Activated naive CD8-positive, alpha-beta T cell treated with anti-CD3 and anti-CD28 coated beads, Interleukin-2, amount 10 ng/mL, durations not matched to agents 7 days and 5 days (primary cell): ENCODE results near the gene MRPL19. TPM values are rescaled to one million over a fixed set of nuclear protein-coding genes. Genes with fewer than 3 reads are reported as not detected.
"Not testable (repeated sequence)": the region's sequence is repeated elsewhere in the genome, so short reads cannot be mapped to it uniquely, and the experiment has no call there.

Source experiments
- ATAC-seq: fragments of 150-1000 bp; cut with Tn5 transposase; one replicate; pipeline ENCODE4 v1.10.0; 2021; ENCODE audit warnings: low read depth, moderate library complexity
- POLR2A ChIA-PET: fragments of 350-600 bp; sonication (Branson Sonifier 250); formaldehyde crosslinking; loops from one replicate; lab custom pipeline; 2021; ENCODE audit warnings: antibody characterized with exemption; lab: Charles Lee
- DNase-seq: peaks from one replicate; pipeline ENCODE4 v3.0.0; 2021
- H3K27ac Mint-ChIP-seq: one replicate; pipeline ENCODE4 v1.8.0; 2022; ENCODE audit warnings: mild to moderate bottlenecking, mixed read lengths
- H3K27me3 Mint-ChIP-seq: one replicate; pipeline ENCODE4 v1.8.0; 2022; ENCODE audit warnings: mild to moderate bottlenecking, moderate library complexity, mixed read lengths
- H3K36me3 Mint-ChIP-seq: one replicate; pipeline ENCODE4 v1.8.0; 2021; ENCODE audit warnings: mild to moderate bottlenecking, mixed read lengths
- H3K4me1 Mint-ChIP-seq: one replicate; pipeline ENCODE4 v1.8.0; 2021; ENCODE audit warnings: mixed read lengths
- H3K4me3 Mint-ChIP-seq: one replicate; pipeline ENCODE4 v1.8.0; 2022; ENCODE audit warnings: mild to moderate bottlenecking, moderate library complexity, mixed read lengths
- H3K9me3 Mint-ChIP-seq: one replicate; pipeline ENCODE4 v1.8.0; 2021; ENCODE audit warnings: mixed read lengths
- total RNA-seq, 2 experiments: library from RNA; stranded (reverse); gene quantifications; one replicate each; pipeline ENCODE4 v1.2.3, GENCODE V29; 2021

The MRPL19 gene
- total RNA-seq, 2 experiments from 2014 or later: 34.0 to 37.1 TPM

- ATAC-seq (no peak), DNase-seq (no peak)
- H3K9me3 Mint-ChIP-seq: no peaks in the 10 kb centered on the region
- POLR2A ChIA-PET: no interaction called here
- H3K4me3 Mint-ChIP-seq: no peak overlapping the region
- peaks cover 15% of the 10 kb centered on the region for H3K4me1 Mint-ChIP-seq
- H3K27ac Mint-ChIP-seq: no peak overlapping the region
- peaks cover 31% of the 10 kb centered on the region for H3K36me3 Mint-ChIP-seq
- H3K27me3 Mint-ChIP-seq: no peaks in the 10 kb centered on the region
These were observed 57.2 kb downstream of the MRPL19 start for GRCh38 chr2:75703589-75704287.

GRCh38 chr2:75705921-75706320, 59.3 kb downstream of the MRPL19 start:
- no peaks in the 10 kb centered on the region for H3K9me3 Mint-ChIP-seq
- peaks cover 22% of the 10 kb centered on the region for H3K4me1 Mint-ChIP-seq
- POLR2A ChIA-PET: no interaction called here
- no peak overlapping the region for H3K27ac Mint-ChIP-seq
- H3K4me3 Mint-ChIP-seq: no peak overlapping the region
- peaks cover 25% of the 10 kb centered on the region for H3K36me3 Mint-ChIP-seq
- DNase-seq (no peak), ATAC-seq (no peak)
- no peaks in the 10 kb centered on the region for H3K27me3 Mint-ChIP-seq

GRCh38 chr2:75707901-75708300, 61.3 kb downstream of the MRPL19 start:
- H3K4me3 Mint-ChIP-seq: no peak overlapping the region
- H3K4me1 Mint-ChIP-seq: peaks cover 26% of the 10 kb centered on the region
- no peak for DNase-seq
- no peaks in the 10 kb centered on the region for H3K27me3 Mint-ChIP-seq
- H3K36me3 Mint-ChIP-seq: peaks cover 17% of the 10 kb centered on the region
- no peak overlapping the region for H3K27ac Mint-ChIP-seq
- no peak for ATAC-seq
- POLR2A ChIA-PET: no interaction called here
- no peaks in the 10 kb centered on the region for H3K9me3 Mint-ChIP-seq

- Mint-ChIP-seq H3K27me3 (peaks cover 4% of the 10 kb centered on the region), H3K27ac (peak overlapping the region; percentile 35), H3K36me3 (peaks cover 14% of the 10 kb centered on the region), H3K4me3 (peak overlapping the region; percentile 75), H3K4me1 (peaks cover 26% of the 10 kb centered on the region), H3K9me3 (no peaks in the 10 kb centered on the region)
- POLR2A ChIA-PET: interaction anchor here (3.7 kb wide), 1 partner anchor 62 kb away, joined by 26 read pairs; the partner anchor contains the start of gene MRPL19
- DNase-seq: no peak
- no peak for ATAC-seq
These were observed 62.7 kb downstream of the MRPL19 start for GRCh38 chr2:75709297-75709696.

- no peak for ATAC-seq
These were observed 63.6 kb downstream of the MRPL19 start for GRCh38 chr2:75710220-75710576.

GRCh38 chr2:75710577-75711253, 64.1 kb downstream of the MRPL19 start, which contains the start of gene GCFC2:
GCFC2 (minus strand) TSS chr2:75710915; CDS start chr2:75710855, 60 bp downstream.
- DNase-seq (peak; percentile 91), ATAC-seq (peak; percentile 94)
- Mint-ChIP-seq H3K4me3 (peak within 1 kb of the TSS; percentile 93), H3K9me3 (no peaks in the 10 kb centered on the region), H3K27ac (peak within 1 kb of the TSS; percentile 98), H3K4me1 (peaks cover 25% of the 10 kb centered on the region), H3K27me3 (peaks cover 4% of the 10 kb centered on the region), H3K36me3 (peaks cover 6% of the 10 kb centered on the region)
- POLR2A ChIA-PET: interaction anchor here (1.2 to 3.7 kb wide), 3 partner anchors 13 to 70 kb away, joined by 3 to 26 read pairs (median 3); partner anchors contain the start of gene MRPL19

More at GRCh38 chr2:75710220-75710576, 63.6 kb downstream of the MRPL19 start:
- DNase-seq: no peak
- Mint-ChIP-seq H3K9me3 (no peaks in the 10 kb centered on the region), H3K4me1 (peaks cover 26% of the 10 kb centered on the region), H3K36me3 (peaks cover 9% of the 10 kb centered on the region), H3K4me3 (peak overlapping the region; percentile 93), H3K27me3 (peaks cover 4% of the 10 kb centered on the region), H3K27ac (peak overlapping the region; percentile 98)
- POLR2A ChIA-PET: interaction anchor here (1.2 to 3.7 kb wide), 3 partner anchors 13 to 69 kb away, joined by 3 to 26 read pairs (median 3); partner anchors contain the start of gene MRPL19

- H3K27me3 Mint-ChIP-seq, H3K9me3 Mint-ChIP-seq, H3K36me3 Mint-ChIP-seq, ATAC-seq: not testable (repeated sequence)
- H3K4me3 Mint-ChIP-seq: peak overlapping the region; percentile 93
- DNase-seq: peak; percentile 30
- POLR2A ChIA-PET: interaction anchor here (1.4 to 3.7 kb wide), 2 partner anchors 65 to 71 kb away, joined by 3 to 26 read pairs; partner anchors contain the start of gene MRPL19
- peak overlapping the region; percentile 98 for H3K27ac Mint-ChIP-seq
- H3K4me1 Mint-ChIP-seq: peaks cover 18% of the 10 kb centered on the region
These were observed 65.0 kb downstream of the MRPL19 start for GRCh38 chr2:75711590-75711989.

- no peak overlapping the region for H3K4me3 Mint-ChIP-seq
- H3K27ac Mint-ChIP-seq: no peak overlapping the region
- peaks cover 4% of the 10 kb centered on the region for H3K9me3 Mint-ChIP-seq
- H3K4me1 Mint-ChIP-seq: no peaks in the 10 kb centered on the region
- H3K36me3 Mint-ChIP-seq: no peaks in the 10 kb centered on the region
- ATAC-seq (no peak), DNase-seq (no peak)
- peaks cover 11% of the 10 kb centered on the region for H3K27me3 Mint-ChIP-seq
- POLR2A ChIA-PET: no interaction called here
These were observed 69.8 kb downstream of the MRPL19 start for GRCh38 chr2:75716406-75716805.

GRCh38 chr2:75719616-75720015, 73.0 kb downstream of the MRPL19 start:
- POLR2A ChIA-PET: no interaction called here
- Mint-ChIP-seq H3K27me3 (peaks cover 11% of the 10 kb centered on the region), H3K36me3 (no peaks in the 10 kb centered on the region), H3K9me3 (peaks cover 4% of the 10 kb centered on the region), H3K27ac (no peak overlapping the region), H3K4me1 (no peaks in the 10 kb centered on the region), H3K4me3 (no peak overlapping the region)
- no peak for ATAC-seq
- DNase-seq: no peak

GRCh38 chr2:75720525-75720924, 73.9 kb downstream of the MRPL19 start:
- peaks cover 11% of the 10 kb centered on the region for H3K27me3 Mint-ChIP-seq
- H3K4me1 Mint-ChIP-seq: no peaks in the 10 kb centered on the region
- peaks cover 4% of the 10 kb centered on the region for H3K9me3 Mint-ChIP-seq
- H3K27ac Mint-ChIP-seq: no peak overlapping the region
- ATAC-seq: no peak
- H3K36me3 Mint-ChIP-seq: no peaks in the 10 kb centered on the region
- DNase-seq: no peak
- POLR2A ChIA-PET: no interaction called here
- H3K4me3 Mint-ChIP-seq: no peak overlapping the region

GRCh38 chr2:75722687-75723086, 76.1 kb downstream of the MRPL19 start:
- ATAC-seq: no peak
- no peaks in the 10 kb centered on the region for H3K36me3 Mint-ChIP-seq
- POLR2A ChIA-PET: no interaction called here

GRCh38 chr2:75728614-75729419, 82.2 kb downstream of the MRPL19 start:
- no peak overlapping the region for H3K4me3 Mint-ChIP-seq
- no peaks in the 10 kb centered on the region for H3K4me1 Mint-ChIP-seq
- H3K9me3 Mint-ChIP-seq: no peaks in the 10 kb centered on the region
- peaks cover 4% of the 10 kb centered on the region for H3K27me3 Mint-ChIP-seq
- POLR2A ChIA-PET: no interaction called here
- DNase-seq (no peak), ATAC-seq (no peak)
- H3K36me3 Mint-ChIP-seq: no peaks in the 10 kb centered on the region
- no peak overlapping the region for H3K27ac Mint-ChIP-seq

More at GRCh38 chr2:75722687-75723086, 76.1 kb downstream of the MRPL19 start:
- peaks cover 4% of the 10 kb centered on the region for H3K9me3 Mint-ChIP-seq
- no peak overlapping the region for H3K4me3 Mint-ChIP-seq
- no peak overlapping the region for H3K27ac Mint-ChIP-seq
- no peaks in the 10 kb centered on the region for H3K4me1 Mint-ChIP-seq
- peaks cover 16% of the 10 kb centered on the region for H3K27me3 Mint-ChIP-seq
- DNase-seq: no peak

- Mint-ChIP-seq H3K4me1 (no peaks in the 10 kb centered on the region), H3K27me3 (peaks cover 4% of the 10 kb centered on the region), H3K9me3 (no peaks in the 10 kb centered on the region), H3K27ac (no peak overlapping the region), H3K36me3 (no peaks in the 10 kb centered on the region), H3K4me3 (no peak overlapping the region)
- ATAC-seq (no peak), DNase-seq (no peak)
- POLR2A ChIA-PET: no interaction called here
These were observed 83.3 kb downstream of the MRPL19 start for GRCh38 chr2:75729861-75730260.
